Lower leg skin (tissue), 4 donors: Measurements from ENCODE around the gene CFAP44. TPM values are rescaled to one million over a fixed set of nuclear protein-coding genes. Genes with fewer than 3 reads are reported as not detected.
"Not testable (repeated sequence)": the region's sequence is repeated elsewhere in the genome, so short reads cannot be mapped to it uniquely, and the experiment has no call there.

Experiments
- DNase-seq, 2 donors: peaks; one replicate each; pipeline ENCODE4 v3.0.0-alpha.2; 2019; ENCODE audit warnings: low spot score in 2 of 2
- H3K4me3 ChIP-seq: fragments of 200-600 bp; sonication (generic); 2 replicates; pipeline ENCODE4 v1.5.1; 2017; ENCODE audit warnings: mild to moderate bottlenecking, low read depth; ENCODE audit not compliant: poor library complexity, severe bottlenecking
- POLR2A ChIP-seq, 2 donors: fragments of 450-650 bp; IDR thresholded peaks; one replicate each; pipeline ENCODE4 v1.6.1; 2016 to 2017; ENCODE audit warnings: antibody characterized with exemption in 2 of 2, mild to moderate bottlenecking in 1 of 2, moderate library complexity in 1 of 2
- WGBS, 2 donors: methylation state at CpG; one replicate each; pipeline ENCODE4 v1.1.5; 2018; 5-methylcytosine and 5-hydroxymethylcytosine counted together
- intact Hi-C: fragments of 100-400 bp; cut with DNase I; formaldehyde crosslinking; loops from one replicate; pipeline ENCODE4 v1.15.0; 2023; ENCODE audit warnings: low total_unique reads
- total RNA-seq, 4 donors: library from RNA; depleted of rRNA; stranded (reverse); fragments of >200 nt; gene quantifications; one replicate each; pipeline ENCODE4 v1.1.0, GENCODE V29; 2016
- TF ChIP-seq, protein P1 (sequence below), 3 donors: fragments of 450-650 bp; IDR thresholded peaks; one replicate each; pipeline ENCODE4 v1.5.1; 2016; ENCODE audit warnings: antibody characterized with exemption in 3 of 3, mild to moderate bottlenecking in 3 of 3, moderate library complexity in 2 of 3

The CFAP44 gene, protein sequence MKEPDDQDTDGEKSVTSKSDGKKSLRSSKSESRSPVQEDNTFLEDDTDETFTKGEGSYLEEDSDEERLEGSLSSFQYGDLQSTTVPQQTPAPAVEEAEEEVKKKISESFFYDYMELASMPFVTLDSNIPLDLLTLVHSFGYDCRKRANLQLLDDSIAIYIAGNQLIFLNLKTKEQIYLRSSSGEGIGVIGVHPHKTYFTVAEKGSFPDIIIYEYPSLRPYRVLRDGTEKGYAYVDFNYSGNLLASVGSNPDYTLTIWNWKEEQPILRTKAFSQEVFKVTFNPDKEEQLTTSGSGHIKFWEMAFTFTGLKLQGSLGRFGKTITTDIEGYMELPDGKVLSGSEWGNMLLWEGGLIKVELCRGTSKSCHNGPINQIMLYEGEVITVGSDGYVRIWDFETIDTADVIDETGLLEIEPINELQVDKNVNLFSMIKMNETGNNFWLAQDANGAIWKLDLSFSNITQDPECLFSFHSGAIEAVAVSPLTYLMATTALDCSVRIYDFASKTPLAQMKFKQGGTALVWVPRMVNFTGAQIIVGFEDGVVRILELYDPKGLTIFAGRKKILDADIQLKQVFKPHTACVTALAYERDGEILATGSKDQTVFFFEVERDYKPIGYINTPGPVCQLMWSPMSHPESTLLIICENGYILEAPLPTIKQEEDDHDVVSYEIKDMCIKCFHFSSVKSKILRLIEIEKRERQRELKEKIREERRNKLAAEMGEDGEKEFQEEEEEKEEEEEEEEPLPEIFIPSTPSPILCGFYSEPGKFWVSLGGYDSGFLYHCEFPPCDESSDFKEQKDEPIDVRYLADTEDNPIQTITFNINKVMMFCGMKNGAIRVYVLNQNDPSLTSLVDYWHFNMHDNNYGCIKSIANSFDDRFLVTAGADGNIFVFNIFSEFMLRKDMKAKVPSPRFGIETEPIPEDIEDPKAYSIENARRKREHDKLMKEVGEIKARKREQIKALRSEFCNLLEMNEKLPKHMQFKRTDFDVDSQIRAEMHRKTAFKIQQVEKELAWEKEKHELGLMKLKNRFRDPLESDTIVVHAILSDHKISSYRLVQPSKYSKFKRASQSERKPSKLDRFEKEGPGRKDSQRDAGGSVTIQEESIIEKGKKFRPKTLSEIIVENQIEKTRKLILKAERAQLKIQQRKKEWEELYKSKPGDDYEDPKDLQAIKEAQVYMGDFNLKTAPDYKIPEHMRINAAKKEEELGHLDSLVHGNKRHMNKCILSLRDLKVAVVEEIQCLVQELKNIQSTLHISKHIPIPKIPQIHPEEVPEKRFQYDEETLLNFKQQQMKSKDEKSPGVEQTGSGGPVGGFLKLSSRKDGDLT (N-terminal part only)
- 1 to 10 TPM; 2.2 to 5.7 (median 4.1) TPM for total RNA-seq

- TF ChIP-seq, protein P1, sequence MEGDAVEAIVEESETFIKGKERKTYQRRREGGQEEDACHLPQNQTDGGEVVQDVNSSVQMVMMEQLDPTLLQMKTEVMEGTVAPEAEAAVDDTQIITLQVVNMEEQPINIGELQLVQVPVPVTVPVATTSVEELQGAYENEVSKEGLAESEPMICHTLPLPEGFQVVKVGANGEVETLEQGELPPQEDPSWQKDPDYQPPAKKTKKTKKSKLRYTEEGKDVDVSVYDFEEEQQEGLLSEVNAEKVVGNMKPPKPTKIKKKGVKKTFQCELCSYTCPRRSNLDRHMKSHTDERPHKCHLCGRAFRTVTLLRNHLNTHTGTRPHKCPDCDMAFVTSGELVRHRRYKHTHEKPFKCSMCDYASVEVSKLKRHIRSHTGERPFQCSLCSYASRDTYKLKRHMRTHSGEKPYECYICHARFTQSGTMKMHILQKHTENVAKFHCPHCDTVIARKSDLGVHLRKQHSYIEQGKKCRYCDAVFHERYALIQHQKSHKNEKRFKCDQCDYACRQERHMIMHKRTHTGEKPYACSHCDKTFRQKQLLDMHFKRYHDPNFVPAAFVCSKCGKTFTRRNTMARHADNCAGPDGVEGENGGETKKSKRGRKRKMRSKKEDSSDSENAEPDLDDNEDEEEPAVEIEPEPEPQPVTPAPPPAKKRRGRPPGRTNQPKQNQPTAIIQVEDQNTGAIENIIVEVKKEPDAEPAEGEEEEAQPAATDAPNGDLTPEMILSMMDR (IDR thresholded peaks at IDR 0.05), result no peak
- TF ChIP-seq POLR2A (IDR thresholded peaks at IDR 0.05), result no peak
- peak in 1 of 2 donors; percentile 16 for DNase-seq
- no peak within 1 kb of the TSS for H3K4me3 ChIP-seq
- WGBS, 2 donors, result 40 to 44% methylated on average over 38 to 44 of the region's 44 CpGs
- intact Hi-C loops, result no loop called here
These were observed at the start of gene CFAP44 for GRCh38 chr3:113441051-113441770. TSS of gene CFAP44 (minus strand) at chr3:113441493. CDS start at chr3:113433664, 7,829 bp downstream.

GRCh38 chr3:113485161-113485609 lies 43.9 kb upstream of the CFAP44 start:
- no peak for TF ChIP-seq POLR2A (IDR thresholded peaks at IDR 0.05)
- TF ChIP-seq, protein P1 (IDR thresholded peaks at IDR 0.05), result no peak
- intact Hi-C loops, result no loop called here
- WGBS, 2 donors, result 84 to 90% methylated on average over 8 of the region's 8 CpGs
- no peak overlapping the region for H3K4me3 ChIP-seq
- DNase-seq, result no peak

DNA sequence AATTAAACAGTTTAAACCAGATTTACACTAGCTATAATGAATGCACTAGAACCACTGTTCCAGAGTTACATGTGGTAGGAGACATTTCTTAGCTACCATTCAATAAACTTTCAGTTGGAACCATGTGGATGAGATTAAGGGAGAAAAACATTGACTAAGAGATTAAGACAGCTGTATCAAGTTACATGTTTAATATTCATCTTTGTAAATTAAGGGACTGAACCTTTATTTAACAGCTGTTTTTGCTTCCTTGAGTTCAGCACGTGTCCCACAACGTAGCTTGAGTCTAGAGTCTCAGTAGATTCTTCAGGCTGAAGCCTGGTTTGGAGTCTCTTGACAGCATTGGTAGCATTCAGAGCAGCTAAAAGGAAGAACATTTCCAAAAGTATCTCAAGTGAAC lies 27.2 kb upstream of the CFAP44 start:
- WGBS, 2 donors, result 60% methylated on average over 2 of the region's 2 CpGs
- no peak overlapping the region for H3K4me3 ChIP-seq
- intact Hi-C loops, result no loop called here

GRCh38 chr3:113461488-113461887 lies 20.2 kb upstream of the CFAP44 start:
- DNase-seq, result no peak
- intact Hi-C loops, result no loop called here
- no peak for TF ChIP-seq POLR2A (IDR thresholded peaks at IDR 0.05)
- TF ChIP-seq, protein P1 (IDR thresholded peaks at IDR 0.05), result no peak
- H3K4me3 ChIP-seq, result no peak overlapping the region

More for the DNA sequence above, 27.2 kb upstream of the CFAP44 start:
- DNase-seq, result no peak
- no peak for TF ChIP-seq POLR2A (IDR thresholded peaks at IDR 0.05)
- TF ChIP-seq, protein P1 (IDR thresholded peaks at IDR 0.05), result no peak

- intact Hi-C loops, DNase-seq: not testable (repeated sequence)
- 97% methylated on average over 19 to 24 of the region's 27 CpGs for WGBS, 2 donors
These were observed 17.3 kb upstream of the CFAP44 start for GRCh38 chr3:113458554-113458953.

More at GRCh38 chr3:113458554-113458953, 17.3 kb upstream of the CFAP44 start:
- not testable (repeated sequence) for H3K4me3 ChIP-seq
